Naive thymus-derived CD8-positive, alpha-beta T cell (primary cell): ENCODE data around the gene KDM3A. TPM values are rescaled to one million over a fixed set of nuclear protein-coding genes. Genes with fewer than 3 reads are reported as not detected.

Source experiments
- ATAC-seq, 2 donors: fragments of 150-1000 bp; cut with Tn5 transposase in 1 of 2; sonication (Bioruptor Pico), chemical (Tn5 transposase) in 1 of 2; 1 replicate in 1 of 2; 2 replicates in 1 of 2; pipeline ENCODE4 v1.10.0; 2021; ENCODE audit warnings: mild to moderate bottlenecking in 2 of 2, moderate library complexity in 2 of 2
- POLR2A ChIA-PET: fragments of 350-600 bp; sonication (Branson Sonifier 250); formaldehyde crosslinking; loops from one replicate; lab custom pipeline; 2021; ENCODE audit warnings: antibody characterized with exemption; lab: Charles Lee
- DNase-seq, 10 donors: peaks; one replicate each; pipeline versions ENCODE4 v3.0.0 to v3.0.0-alpha.2; 2020 to 2022
- H3K27ac Mint-ChIP-seq, 10 donors: one replicate each; pipeline ENCODE4 v1.8.0; 2020 to 2022; ENCODE audit warnings: mild to moderate bottlenecking in 10 of 10, mixed read lengths in 10 of 10, moderate library complexity in 4 of 10, inconsistent platforms in 1 of 10
- H3K27me3 Mint-ChIP-seq, 5 donors: one replicate each; pipeline ENCODE4 v1.8.0; 2021 to 2022; ENCODE audit warnings: mixed read lengths in 5 of 5
- H3K36me3 Mint-ChIP-seq, 3 donors: one replicate each; pipeline ENCODE4 v1.8.0; 2020 to 2022; ENCODE audit warnings: mixed read lengths in 3 of 3, mild to moderate bottlenecking in 2 of 3, inconsistent platforms in 1 of 3
- H3K4me1 Mint-ChIP-seq, 4 donors: one replicate each; pipeline ENCODE4 v1.8.0; 2021 to 2022; ENCODE audit warnings: mixed read lengths in 4 of 4
- H3K4me3 Mint-ChIP-seq, 10 donors: one replicate each; pipeline ENCODE4 v1.8.0; 2020 to 2022; ENCODE audit warnings: mild to moderate bottlenecking in 10 of 10, mixed read lengths in 10 of 10, moderate library complexity in 6 of 10, inconsistent platforms in 1 of 10
- H3K9me3 Mint-ChIP-seq, 9 donors: one replicate each; pipeline ENCODE4 v1.8.0; 2020 to 2022; ENCODE audit warnings: mixed read lengths in 9 of 9, mild to moderate bottlenecking in 3 of 9, inconsistent platforms in 1 of 9, moderate library complexity in 1 of 9
- polyA plus RNA-seq, 3 donors: library from polyadenylated mRNA; unstranded; fragments of 300-500 nt; fragmentation: Illumina TruSeq; gene quantifications; one replicate each; pipeline ENCODE4 v1.2.3, GENCODE V29; 2021
- total RNA-seq, 8 experiments: library from RNA in 2 of 8; stranded (reverse) in 2 of 8; gene quantifications; one replicate each; pipeline ENCODE4 v1.2.3 and lab custom pipeline; 2021 to 2026

The KDM3A gene
- total and polyA plus RNA-seq, 5 experiments from 2014 or later = 12.6 to 194 (median 30.4) TPM

DNA sequence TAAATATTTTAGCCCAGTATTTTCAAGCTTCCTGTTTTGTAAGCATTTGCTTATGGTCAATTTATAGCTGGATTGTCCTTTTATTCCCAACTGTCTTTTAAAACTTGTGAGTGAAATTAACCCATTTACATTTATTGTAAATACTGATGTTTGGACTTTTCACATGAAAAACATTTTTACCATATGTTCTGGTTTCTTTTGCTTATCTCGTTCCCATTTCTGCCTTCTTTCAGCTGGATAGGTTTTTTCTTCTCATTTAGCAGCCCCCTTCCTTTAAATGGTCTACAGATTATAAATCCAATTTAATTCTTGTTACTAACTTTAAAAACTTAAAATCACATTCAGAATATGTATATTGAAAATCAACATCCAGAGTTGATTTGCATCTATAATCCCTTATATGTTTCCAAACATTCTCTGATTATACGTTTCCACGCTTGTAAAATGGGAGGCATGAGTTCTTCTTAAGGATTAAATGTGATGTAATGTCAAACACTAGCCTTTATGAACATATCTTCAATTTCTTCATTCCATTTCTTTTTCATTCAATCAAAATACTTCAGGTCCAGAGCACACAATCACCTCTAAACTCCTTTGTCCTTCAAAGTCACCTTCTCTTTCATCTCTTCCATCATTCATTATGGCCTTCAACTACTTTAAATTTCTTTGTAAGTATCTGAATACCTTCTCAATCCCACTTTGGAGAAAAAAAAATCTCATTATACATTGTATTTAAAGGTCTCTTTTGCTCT, 1.1 kb upstream of the KDM3A start:
- ATAC-seq (no peak), DNase-seq (peak in 2 of 10 donors; percentile 5 to 13)
- POLR2A ChIA-PET = interaction anchor here (0.6 to 3.8 kb wide), 26 partner anchors 15 to 1113 kb away, joined by 3 to 74 read pairs (median 6); partner anchors contain the start of genes CD8A, IMMT, MAT2A and MRPL35
- Mint-ChIP-seq H3K4me1 (peaks cover 23 to 45% (median 38%) of the 10 kb centered on the region in 4 donors), H3K27me3 (peaks cover 0 to 1% (median 0%) of the 10 kb centered on the region in 5 donors), H3K9me3 (peaks cover 9 to 37% (median 25%) of the 10 kb centered on the region in 9 donors), H3K4me3 (peak overlapping the region; percentile 90 to 99 (median 96)), H3K27ac (peak overlapping the region; percentile 97 to 100 (median 98)), H3K36me3 (peaks cover 20 to 28% (median 25%) of the 10 kb centered on the region in 3 donors)

DNA sequence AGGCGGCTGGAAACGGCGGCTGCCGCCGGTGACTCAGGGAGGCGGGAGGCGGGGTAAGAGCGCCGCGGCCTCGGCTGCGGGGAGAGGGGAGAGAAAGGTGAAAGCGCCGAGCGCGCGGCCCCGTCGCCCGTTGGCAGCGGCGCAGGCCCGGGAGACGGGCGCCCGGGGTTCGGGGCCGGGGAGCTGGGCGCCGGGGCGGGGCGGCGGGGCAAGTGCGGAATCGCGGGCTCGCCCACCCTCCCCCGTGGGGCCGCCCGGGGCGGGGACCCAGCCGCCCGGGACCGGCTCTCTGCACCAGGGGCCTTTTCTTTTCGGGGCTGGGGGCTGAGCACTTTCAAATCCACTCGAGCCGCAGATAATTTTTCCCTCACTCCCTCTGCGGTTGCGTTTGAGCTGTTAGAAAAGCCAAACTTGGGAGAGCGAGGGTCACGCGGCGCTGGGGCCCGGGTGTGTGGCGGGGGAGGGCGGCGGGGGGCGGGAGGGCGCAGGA, 266 bp downstream of the KDM3A start:
- POLR2A ChIA-PET = interaction anchor here (0.6 to 3.8 kb wide), 54 partner anchors 10 to 1534 kb away, joined by 3 to 74 read pairs (median 4); partner anchors contain the start of genes C2orf68, CD8A, CHMP3 and IMMT
- peaks cover 29 to 59% (median 52%) of the 10 kb centered on the region in 4 donors for H3K4me1 Mint-ChIP-seq
- peaks cover 9 to 37% (median 25%) of the 10 kb centered on the region in 9 donors for H3K9me3 Mint-ChIP-seq
- H3K27me3 Mint-ChIP-seq = peaks cover 0 to 1% (median 0%) of the 10 kb centered on the region in 5 donors
- H3K27ac Mint-ChIP-seq = peak overlapping the region; percentile 97 to 100 (median 98)
- ATAC-seq = peak in 1 of 2 donors; percentile 11
- peaks cover 23 to 29% (median 29%) of the 10 kb centered on the region in 3 donors for H3K36me3 Mint-ChIP-seq
- peak overlapping the region; percentile 90 to 99 (median 96) for H3K4me3 Mint-ChIP-seq
- no peak for DNase-seq

DNA sequence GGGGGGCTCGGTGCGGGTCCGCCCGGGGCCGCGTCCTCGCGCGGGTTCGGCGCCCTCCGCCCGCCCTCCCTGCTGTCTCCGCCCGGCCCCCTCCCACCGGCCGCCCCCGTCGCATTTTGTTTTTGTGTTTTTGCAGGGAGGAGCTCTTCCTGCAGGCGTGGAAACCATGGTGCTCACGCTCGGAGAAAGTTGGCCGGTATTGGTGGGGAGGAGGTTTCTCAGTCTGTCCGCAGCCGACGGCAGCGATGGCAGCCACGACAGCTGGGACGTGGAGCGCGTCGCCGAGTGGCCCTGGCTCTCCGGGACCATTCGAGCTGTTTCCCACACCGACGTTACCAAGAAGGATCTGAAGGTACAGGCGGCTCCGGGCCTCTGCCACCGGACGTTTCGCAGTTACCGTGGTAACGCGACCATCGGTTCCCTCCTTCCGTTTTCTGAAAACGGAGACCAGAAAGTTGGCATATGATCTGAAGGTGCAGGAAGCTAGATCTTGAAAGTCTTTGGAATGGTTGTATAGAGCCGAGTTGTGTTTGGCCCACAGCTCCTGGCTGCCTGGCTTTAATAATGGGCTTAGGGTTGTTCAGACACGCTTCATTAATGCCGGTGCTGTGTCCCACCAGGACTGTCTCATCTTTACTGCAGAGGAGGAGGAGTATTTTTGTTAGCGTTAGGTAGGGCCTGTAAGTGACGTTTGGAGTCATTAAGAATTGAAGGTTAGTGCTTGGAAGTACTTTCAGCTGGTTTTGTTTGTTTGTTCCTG, 891 bp downstream of the KDM3A start:
- Mint-ChIP-seq H3K27me3 (peaks cover 0 to 1% (median 0%) of the 10 kb centered on the region in 5 donors), H3K27ac (peak overlapping the region; percentile 93 to 99 (median 98)), H3K4me1 (peaks cover 29 to 60% (median 57%) of the 10 kb centered on the region in 4 donors), H3K9me3 (peaks cover 5 to 37% (median 25%) of the 10 kb centered on the region in 9 donors), H3K4me3 (peak overlapping the region; percentile 92 to 99 (median 98)), H3K36me3 (peaks cover 19 to 35% (median 29%) of the 10 kb centered on the region in 3 donors)
- ATAC-seq (peak; percentile 9 to 30), DNase-seq (peak; percentile 59 to 89 (median 73))
- POLR2A ChIA-PET = interaction anchor here (0.6 to 3.8 kb wide), 49 partner anchors 9 to 1535 kb away, joined by 3 to 74 read pairs (median 4); partner anchors contain the start of genes C2orf68, CD8A, CHMP3 and IMMT

DNA sequence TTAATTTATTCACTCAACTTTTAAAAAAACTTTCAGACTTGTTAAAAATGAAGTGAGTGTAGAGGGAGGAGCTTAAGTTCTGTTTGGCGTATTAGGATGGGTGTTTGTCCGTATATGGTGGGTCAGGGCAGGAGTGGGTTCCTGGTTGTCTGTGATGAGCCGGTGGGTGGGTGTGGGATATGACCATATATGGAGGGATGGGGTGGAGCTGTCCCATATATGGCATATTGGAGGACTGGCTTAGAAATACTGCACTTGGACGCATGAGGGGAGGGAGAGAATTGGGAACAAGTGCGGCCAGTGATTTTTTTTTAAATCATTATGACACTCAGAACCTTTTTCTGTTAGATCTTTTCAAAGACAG, 1.5 kb downstream of the KDM3A start:
- POLR2A ChIA-PET = interaction anchor here (0.7 to 3.8 kb wide), 17 partner anchors 9 to 592 kb away, joined by 3 to 74 read pairs (median 6); partner anchors contain the start of genes POLR1A, PTCD3 and REEP1
- H3K9me3 Mint-ChIP-seq = peaks cover 5 to 33% (median 21%) of the 10 kb centered on the region in 9 donors
- DNase-seq (peak; percentile 41 to 84 (median 73)), ATAC-seq (peak; percentile 43 to 49)
- H3K4me1 Mint-ChIP-seq = peaks cover 29 to 66% (median 62%) of the 10 kb centered on the region in 4 donors
- peak overlapping the region; percentile 92 to 99 (median 98) for H3K4me3 Mint-ChIP-seq
- H3K27ac Mint-ChIP-seq = peak overlapping the region; percentile 93 to 99 (median 98)
- peaks cover 0 to 1% (median 0%) of the 10 kb centered on the region in 5 donors for H3K27me3 Mint-ChIP-seq
- peaks cover 19 to 40% (median 27%) of the 10 kb centered on the region in 3 donors for H3K36me3 Mint-ChIP-seq

DNA sequence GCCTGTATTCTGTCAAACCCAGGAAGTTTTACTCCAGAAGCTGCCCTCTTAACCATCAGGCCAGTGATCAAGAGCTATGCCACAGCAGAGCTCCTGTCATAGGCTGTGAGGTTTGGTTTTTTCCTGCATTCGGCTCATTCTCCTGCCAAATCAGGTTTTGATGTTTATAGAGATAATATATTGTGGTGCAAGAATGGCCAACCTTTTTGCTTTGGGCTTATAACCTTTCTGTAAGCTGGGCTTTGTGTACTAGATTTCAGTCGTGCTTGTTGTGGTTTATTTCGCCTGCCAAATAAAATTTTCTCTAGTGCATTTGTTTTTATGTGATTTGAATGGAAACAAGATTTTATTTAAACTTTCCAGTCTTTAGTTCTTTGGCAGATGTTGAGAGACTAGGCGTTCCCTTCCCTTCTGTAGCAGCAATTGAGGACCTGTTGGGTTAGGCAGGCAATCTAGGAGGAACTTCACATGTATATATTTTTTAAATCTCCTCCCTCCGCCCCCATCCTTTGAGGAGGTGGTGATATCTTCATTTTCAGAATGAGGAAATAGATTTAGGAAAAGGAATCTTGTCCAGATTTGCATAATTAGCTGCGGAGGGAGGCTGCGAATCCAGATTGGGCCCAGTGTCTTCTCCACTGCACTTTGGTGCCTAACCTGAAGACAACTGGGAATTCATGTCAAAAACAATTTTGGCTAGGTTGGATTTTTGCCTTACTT, 2.6 kb downstream of the KDM3A start:
- Mint-ChIP-seq H3K4me3 (peak overlapping the region; percentile 92 to 99 (median 98)), H3K27ac (peak overlapping the region; percentile 84 to 99 (median 98)), H3K36me3 (peaks cover 19 to 52% (median 24%) of the 10 kb centered on the region in 3 donors), H3K9me3 (peaks cover 5 to 21% (median 16%) of the 10 kb centered on the region in 9 donors), H3K4me1 (peaks cover 40 to 77% (median 74%) of the 10 kb centered on the region in 4 donors), H3K27me3 (no peaks in the 10 kb centered on the region)
- no peak for ATAC-seq
- POLR2A ChIA-PET = interaction anchor here (2.0 to 3.3 kb wide), 3 partner anchors 8 to 381 kb away, joined by 4 to 29 read pairs (median 24); no protein-coding TSS in a partner anchor
- DNase-seq = no peak

DNA sequence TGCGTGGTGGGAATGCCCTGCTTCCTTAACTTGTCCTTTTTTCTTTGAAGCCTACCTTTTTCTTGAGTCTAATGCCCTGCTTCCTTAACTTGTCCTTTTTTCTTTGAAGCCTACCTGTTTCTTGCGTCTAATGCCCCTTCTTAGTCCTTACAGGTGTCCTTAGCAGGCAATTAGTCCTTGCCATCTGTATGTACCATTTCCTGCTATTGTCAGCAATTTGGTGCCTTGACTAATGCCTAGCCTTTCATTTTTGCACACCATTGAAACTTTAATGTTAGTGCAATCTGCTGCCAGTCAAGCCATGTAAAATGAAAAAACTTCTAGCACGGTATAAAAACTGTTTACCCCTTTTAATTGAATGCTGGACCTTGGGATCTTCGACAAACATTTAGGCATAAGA, 4.3 kb downstream of the KDM3A start:
- no peak for DNase-seq
- peaks cover 55 to 90% (median 88%) of the 10 kb centered on the region in 4 donors for H3K4me1 Mint-ChIP-seq
- peaks cover 7 to 66% (median 21%) of the 10 kb centered on the region in 3 donors for H3K36me3 Mint-ChIP-seq
- ATAC-seq = no peak
- H3K27ac Mint-ChIP-seq = peak overlapping the region in 6 of 10 donors; percentile 9 to 98 (median 66)
- POLR2A ChIA-PET = no interaction called here
- no peaks in the 10 kb centered on the region for H3K27me3 Mint-ChIP-seq
- peak overlapping the region in 9 of 10 donors; percentile 8 to 98 (median 60) for H3K4me3 Mint-ChIP-seq
- H3K9me3 Mint-ChIP-seq = peaks cover 2 to 7% (median 5%) of the 10 kb centered on the region in 9 donors

DNA sequence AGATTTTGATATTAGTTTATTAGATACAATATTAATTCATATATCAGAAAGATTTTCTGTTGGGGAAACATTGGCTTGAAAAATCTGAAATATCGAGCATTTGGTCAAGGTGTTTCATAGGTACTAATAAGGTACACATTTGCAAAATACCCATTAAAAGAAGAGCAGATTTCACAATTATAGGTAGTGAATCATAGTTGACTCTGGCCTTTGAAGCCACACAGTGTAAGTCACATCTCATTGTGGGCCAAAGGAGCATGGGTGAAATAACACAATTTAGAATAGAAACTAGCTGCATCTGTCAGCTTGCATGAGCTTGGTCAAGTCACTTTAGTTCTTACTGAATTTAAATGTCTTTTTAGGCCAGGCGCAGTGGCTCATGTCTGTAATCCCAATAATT, 4.9 kb downstream of the KDM3A start:
- DNase-seq (no peak), ATAC-seq (no peak)
- no peaks in the 10 kb centered on the region for H3K27me3 Mint-ChIP-seq
- H3K9me3 Mint-ChIP-seq = peaks cover 0 to under 1% (median 0%) of the 10 kb centered on the region in 9 donors
- POLR2A ChIA-PET = no interaction called here
- peak overlapping the region in 2 of 10 donors; percentile 48 to 98 for H3K27ac Mint-ChIP-seq
- peak overlapping the region in 2 of 10 donors; percentile 37 to 69 for H3K4me3 Mint-ChIP-seq
- peaks cover 4 to 71% (median 26%) of the 10 kb centered on the region in 3 donors for H3K36me3 Mint-ChIP-seq
- H3K4me1 Mint-ChIP-seq = peaks cover 51 to 89% (median 84%) of the 10 kb centered on the region in 4 donors

DNA sequence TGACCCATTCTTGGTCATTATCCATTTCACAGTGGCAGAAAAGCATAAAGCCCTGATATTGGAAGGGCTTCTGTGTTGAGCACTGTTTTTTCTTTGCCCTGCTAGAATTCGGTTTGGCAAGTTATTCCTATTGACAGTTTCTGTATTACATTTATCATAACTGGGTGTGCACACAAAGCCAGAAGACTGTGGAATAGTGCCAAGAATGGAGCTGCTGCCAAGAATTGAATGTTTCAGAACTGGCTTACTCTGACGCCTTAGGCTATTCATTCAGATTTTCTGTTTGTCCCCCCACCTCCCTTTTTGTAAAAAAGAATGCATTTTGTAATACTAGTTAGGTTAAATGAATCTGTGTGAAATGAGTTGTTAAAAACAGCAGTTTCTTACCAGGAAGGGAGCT, 12.7 kb downstream of the KDM3A start:
- H3K36me3 Mint-ChIP-seq = peaks cover 15 to 97% (median 51%) of the 10 kb centered on the region in 3 donors
- POLR2A ChIA-PET = no interaction called here
- no peaks in the 10 kb centered on the region for H3K9me3 Mint-ChIP-seq
- H3K4me1 Mint-ChIP-seq = peaks cover 20 to 42% (median 28%) of the 10 kb centered on the region in 4 donors
- no peak for DNase-seq
- ATAC-seq = no peak
- H3K27me3 Mint-ChIP-seq = no peaks in the 10 kb centered on the region
- peak overlapping the region in 1 of 10 donors; percentile 8 for H3K27ac Mint-ChIP-seq
- H3K4me3 Mint-ChIP-seq = no peak overlapping the region

DNA sequence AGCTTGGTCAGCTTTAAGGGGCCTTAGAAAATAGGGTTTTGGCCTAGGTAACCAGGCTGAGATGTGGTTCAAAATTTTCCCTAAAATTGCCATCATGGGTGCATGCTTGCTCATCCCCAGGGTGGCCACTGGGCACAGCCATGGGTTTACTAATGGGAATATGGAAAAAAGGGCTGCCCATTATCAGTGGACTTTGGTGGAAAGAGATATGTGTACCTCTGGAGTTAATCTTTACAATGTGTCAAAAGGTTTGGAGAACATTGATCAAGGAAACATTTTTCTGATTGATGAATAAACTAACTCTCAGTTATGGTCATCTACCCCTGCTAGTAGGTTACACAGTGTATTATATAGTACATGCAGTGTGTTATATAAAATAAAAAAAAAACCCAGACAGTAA, 13.1 kb downstream of the KDM3A start:
- DNase-seq (no peak), ATAC-seq (no peak)
- Mint-ChIP-seq H3K27me3 (no peaks in the 10 kb centered on the region), H3K4me1 (peaks cover 19 to 40% (median 27%) of the 10 kb centered on the region in 4 donors), H3K36me3 (peaks cover 15 to 97% (median 52%) of the 10 kb centered on the region in 3 donors), H3K4me3 (no peak overlapping the region), H3K9me3 (no peaks in the 10 kb centered on the region), H3K27ac (peak overlapping the region in 2 of 10 donors; percentile 6 to 8)
- POLR2A ChIA-PET = no interaction called here

DNA sequence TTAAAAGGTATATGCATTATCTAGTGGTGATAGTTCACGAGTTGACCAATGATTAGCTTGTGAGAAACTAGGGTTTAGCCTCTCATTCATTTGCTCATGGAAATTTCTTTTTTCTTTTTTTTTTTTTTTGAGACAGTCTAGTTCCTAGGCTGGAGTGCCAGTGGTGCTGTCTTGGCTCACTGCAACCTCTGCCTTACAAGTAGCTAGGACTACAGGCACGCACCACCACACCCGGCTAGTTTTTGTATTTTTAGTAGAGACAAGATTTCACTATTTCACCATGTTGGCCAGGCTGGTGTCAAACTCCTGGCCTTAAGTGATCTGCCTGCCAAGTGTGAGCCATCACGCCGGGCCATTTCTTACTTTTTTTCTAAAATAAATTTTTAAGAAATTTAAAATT, 14.0 kb downstream of the KDM3A start:
- H3K9me3 Mint-ChIP-seq = no peaks in the 10 kb centered on the region
- no peak overlapping the region for H3K4me3 Mint-ChIP-seq
- no peaks in the 10 kb centered on the region for H3K27me3 Mint-ChIP-seq
- POLR2A ChIA-PET = interaction anchor here (1.0 kb wide), 1 partner anchor 15 kb away, joined by 4 read pairs; the partner anchor contains the start of gene KDM3A
- H3K4me1 Mint-ChIP-seq = peaks cover 10 to 33% (median 21%) of the 10 kb centered on the region in 4 donors
- ATAC-seq = no peak
- no peak overlapping the region for H3K27ac Mint-ChIP-seq
- DNase-seq = no peak
- H3K36me3 Mint-ChIP-seq = peaks cover 18 to 97% (median 46%) of the 10 kb centered on the region in 3 donors
